PC-3 (cell line): ENCODE measurements around the gene CAMK2A. TPM values are rescaled to one million over a fixed set of nuclear protein-coding genes. Genes with fewer than 3 reads are reported as not detected.

Source experiments
- ATAC-seq: fragments of 200-7000 bp; cut with Tn5 transposase; 2 replicates; pipeline ENCODE4 v1.9.1; 2020; ENCODE audit warnings: mild to moderate bottlenecking, moderate library complexity
- BruUV-seq: library from RNA; stranded (reverse); fragments of 400-500 nt; replicated peaks from 2 replicates; lab custom pipeline; 2021; lab: Mats Ljungman, UMichigan
- CTCF ChIA-PET: fragments of 300-600 bp; sonication (Branson Sonifier 250); formaldehyde crosslinking; loops from one replicate; lab custom pipeline; 2022; ENCODE audit warnings: antibody characterized with exemption; lab: Charles Lee
- POLR2A ChIA-PET: fragments of 300-600 bp; sonication (Branson Sonifier 250); formaldehyde crosslinking; loops from one replicate; lab custom pipeline; 2022; ENCODE audit warnings: antibody characterized with exemption; ENCODE audit not compliant: unreplicated experiment; lab: Charles Lee
- DNase-seq: peaks from one replicate; pipeline ENCODE4 v3.0.0-alpha.2; 2015
- H2AFZ ChIP-seq: fragments of 300-600 bp; sonication (generic); 2 replicates; pipeline ENCODE4 v1.6.0; 2016; ENCODE audit warnings: antibody characterized with exemption, low read length
- H3F3A ChIP-seq: fragments of 300-600 bp; sonication (generic); one replicate; pipeline ENCODE4 v1.6.0; 2017; ENCODE audit warnings: antibody characterized with exemption, low read length, control low read depth, mild to moderate bottlenecking; ENCODE audit not compliant: unreplicated experiment
- H3K27ac ChIP-seq: fragments of 300-600 bp; sonication (generic); 2 replicates; pipeline ENCODE4 v1.5.1; 2016; ENCODE audit warnings: mild to moderate bottlenecking, low read length
- H3K27me3 ChIP-seq: fragments of 300-600 bp; sonication (generic); 2 replicates; pipeline ENCODE4 v1.6.1; 2016; ENCODE audit warnings: low read length, mixed read lengths
- H3K36me3 ChIP-seq: fragments of 300-600 bp; sonication (generic); 2 replicates; pipeline ENCODE4 v1.6.1; 2016; ENCODE audit warnings: low read depth, mixed run types, low read length, mixed read lengths
- H3K4me1 ChIP-seq: fragments of 300-600 bp; sonication (generic); 2 replicates; pipeline ENCODE4 v1.5.1; 2016; ENCODE audit warnings: low read length; ENCODE audit not compliant: insufficient read depth
- H3K4me2 ChIP-seq: fragments of 300-600 bp; sonication (generic); 2 replicates; pipeline ENCODE4 v1.6.0; 2016; ENCODE audit warnings: low read length
- H3K4me3 ChIP-seq: fragments of 300-600 bp; sonication (generic); 2 replicates; pipeline ENCODE4 v1.5.1; 2016; ENCODE audit warnings: mild to moderate bottlenecking, low read length, mixed read lengths
- H3K79me2 ChIP-seq: fragments of 300-600 bp; sonication (generic); 2 replicates; pipeline ENCODE4 v1.6.1; 2017; ENCODE audit warnings: low read length, mixed read lengths
- H3K9ac ChIP-seq: fragments of 300-600 bp; sonication (generic); 2 replicates; pipeline ENCODE4 v1.6.0; 2016; ENCODE audit warnings: mild to moderate bottlenecking, low read length
- H3K9me2 ChIP-seq: fragments of 300-600 bp; sonication (generic); replicated peaks from 2 replicates; pipeline ENCODE4 v1.6.1; 2016; ENCODE audit warnings: mixed run types, low read length, mixed read lengths
- H3K9me3 ChIP-seq: fragments of 300-600 bp; sonication (generic); 2 replicates; pipeline ENCODE4 v1.6.1; 2016; ENCODE audit warnings: low read length, mixed read lengths
- H4K20me1 ChIP-seq: fragments of 300-600 bp; sonication (generic); 2 replicates; pipeline ENCODE4 v1.6.1; 2016; ENCODE audit warnings: low read length, mixed read lengths
- CTCF ChIP-seq: fragments of 300-600 bp; sonication (generic); conservative IDR thresholded peaks from 2 replicates; pipeline ENCODE4 v1.5.1; 2017; ENCODE audit warnings: antibody characterized with exemption, low read depth, mild to moderate bottlenecking, low read length
- EZH2 ChIP-seq: fragments of 300-600 bp; sonication (generic); IDR thresholded peaks from one replicate; pipeline ENCODE4 v1.6.1; 2017; ENCODE audit warnings: antibody characterized with exemption, mild to moderate bottlenecking, low read length; ENCODE audit not compliant: unreplicated experiment
- EZH2phosphoT487 ChIP-seq: fragments of 300-600 bp; sonication (generic); IDR thresholded peaks from 2 replicates; pipeline ENCODE4 v1.6.1; 2018; ENCODE audit warnings: mild to moderate bottlenecking, antibody characterized with exemption, low read length, borderline replicate concordance
- intact Hi-C: fragments of 100-400 bp; cut with micrococcal nuclease; formaldehyde crosslinking; loops from 2 replicates; pipeline ENCODE4 v1.9.0; 2023
- total RNA-seq: library from RNA; depleted of rRNA; stranded (reverse); fragments of >200 nt; gene quantifications from 2 replicates; pipeline ENCODE4 v1.2.3, GENCODE V29; 2014

CAMK2A gene
- total RNA-seq, 1 experiment from 2014 or later = 0.15 TPM

GRCh38 chr5:150227036-150227435 is 62.5 kb downstream of the CAMK2A start:
- Histone ChIP-seq H3K9me3 (no peaks in the 10 kb centered on the region), H3K27me3 (no peaks in the 10 kb centered on the region), H3K4me2 (no peak overlapping the region), H3K36me3 (no peaks in the 10 kb centered on the region), H3K9ac (no peak overlapping the region), H3K27ac (no peak overlapping the region), H4K20me1 (no peaks in the 10 kb centered on the region), H3K9me2 (no peaks in the 10 kb centered on the region), H3K4me3 (no peak overlapping the region), H3K4me1 (no peaks in the 10 kb centered on the region), H3K79me2 (no peaks in the 10 kb centered on the region), H2AFZ (no peak overlapping the region), H3F3A (no peaks in the 10 kb centered on the region)
- DNase-seq (no peak), ATAC-seq (peak; percentile 18; the same call in 1 of the 2 replicates)
- ChIA-PET CTCF (no interaction called here), POLR2A (interaction anchor here (0.6 kb wide), 1 partner anchor 90 kb away, joined by 5 read pairs; no protein-coding TSS in a partner anchor)
- intact Hi-C loops = no loop called here
- TF ChIP-seq EZH2 (no peak), EZH2phosphoT487 (no peak), CTCF (no peak)
- BruUV-seq = no TSS peak

GRCh38 chr5:150224483-150225027 is 65.0 kb downstream of the CAMK2A start:
- ATAC-seq = no peak
- no peak overlapping the region for H3K27ac ChIP-seq
- H3K79me2 ChIP-seq = no peaks in the 10 kb centered on the region
- no peaks in the 10 kb centered on the region for H3K4me1 ChIP-seq
- DNase-seq = no peak
- no peaks in the 10 kb centered on the region for H3K9me3 ChIP-seq
- POLR2A ChIA-PET = no interaction called here
- H3K9ac ChIP-seq = no peak overlapping the region
- H3K4me3 ChIP-seq = no peak overlapping the region
- no peak overlapping the region for H2AFZ ChIP-seq
- H3K4me2 ChIP-seq = no peak overlapping the region
- H3K36me3 ChIP-seq = no peaks in the 10 kb centered on the region
- intact Hi-C loops = no loop called here
- no peak for TF ChIP-seq CTCF
- TF ChIP-seq EZH2phosphoT487 = no peak
- H3K9me2 ChIP-seq = no peaks in the 10 kb centered on the region
- no TSS peak for BruUV-seq
- no peaks in the 10 kb centered on the region for H3K27me3 ChIP-seq
- H4K20me1 ChIP-seq = no peaks in the 10 kb centered on the region
- H3F3A ChIP-seq = no peaks in the 10 kb centered on the region
- CTCF ChIA-PET = interaction anchor here (0.7 kb wide), 1 partner anchor 51 kb away, joined by 4 read pairs; no protein-coding TSS in a partner anchor

GRCh38 chr5:150223474-150223873 is 66.1 kb downstream of the CAMK2A start:
- ChIA-PET POLR2A (no interaction called here), CTCF (interaction anchor here (0.6 kb wide), 1 partner anchor 33 kb away, joined by 5 read pairs; no protein-coding TSS in a partner anchor)
- ATAC-seq (no peak), DNase-seq (no peak)
- Histone ChIP-seq H3K4me1 (no peaks in the 10 kb centered on the region), H3K9me2 (no peaks in the 10 kb centered on the region), H3K79me2 (no peaks in the 10 kb centered on the region), H4K20me1 (no peaks in the 10 kb centered on the region), H3K27ac (no peak overlapping the region), H3K9ac (no peak overlapping the region), H3K4me2 (no peak overlapping the region), H3K27me3 (no peaks in the 10 kb centered on the region), H3K36me3 (no peaks in the 10 kb centered on the region), H3F3A (no peaks in the 10 kb centered on the region), H2AFZ (no peak overlapping the region), H3K9me3 (no peaks in the 10 kb centered on the region), H3K4me3 (no peak overlapping the region)
- BruUV-seq = no TSS peak
- TF ChIP-seq EZH2 = no peak
- TF ChIP-seq CTCF = 0 out of 2 replicates have a peak, but pooled peaks have one; percentile 18
- no peak for TF ChIP-seq EZH2phosphoT487
- intact Hi-C loops = no loop called here
